GM11168 (cell line): Measurements from ENCODE around the gene CRYGN.

ENCODE experiments used
- in situ Hi-C: fragments of 300-500 bp; cut with MboI; formaldehyde crosslinking; loops from one replicate; pipeline ENCODE4 v1.12.0; 2022; ENCODE audit warnings: low sequenced_read_pairs; ENCODE audit not compliant: unreplicated experiment

Gene CRYGN

GRCh38 chr7:151410405-151411390 lies 29.2 kb downstream of the CRYGN start:
- in situ Hi-C loops = no loop called here

- in situ Hi-C loops = no loop called here
These were observed 30.1 kb downstream of the CRYGN start, which contains the start of gene WDR86 for GRCh38 chr7:151409667-151410404. TSS of gene WDR86 (minus strand) at chr7:151410038. CDS start at chr7:151409589, 449 bp downstream.

- in situ Hi-C loops = no loop called here
These were observed 30.9 kb downstream of the CRYGN start for GRCh38 chr7:151408839-151409666.

GRCh38 chr7:151408498-151408838 lies 31.5 kb downstream of the CRYGN start:
- in situ Hi-C loops = no loop called here

- in situ Hi-C loops = no loop called here
These were observed 32.9 kb downstream of the CRYGN start for GRCh38 chr7:151406886-151407583.

GRCh38 chr7:151406051-151406875 lies 33.7 kb downstream of the CRYGN start:
- in situ Hi-C loops = no loop called here

GRCh38 chr7:151405588-151405987 lies 34.4 kb downstream of the CRYGN start:
- in situ Hi-C loops = no loop called here

GRCh38 chr7:151405056-151405455 lies 34.9 kb downstream of the CRYGN start:
- in situ Hi-C loops = no loop called here

- in situ Hi-C loops = no loop called here
These were observed 35.5 kb downstream of the CRYGN start for GRCh38 chr7:151404216-151405011.

GRCh38 chr7:151403764-151404163 lies 36.2 kb downstream of the CRYGN start:
- in situ Hi-C loops = no loop called here

- in situ Hi-C loops = no loop called here
These were observed 37.7 kb downstream of the CRYGN start for GRCh38 chr7:151402029-151402835.

- in situ Hi-C loops = no loop called here
These were observed 39.2 kb downstream of the CRYGN start for GRCh38 chr7:151400626-151401315.

GRCh38 chr7:151399906-151400305 lies 40.0 kb downstream of the CRYGN start:
- in situ Hi-C loops = no loop called here

- in situ Hi-C loops = no loop called here
These were observed 40.7 kb downstream of the CRYGN start for GRCh38 chr7:151399305-151399601.

GRCh38 chr7:151398446-151399304 lies 41.3 kb downstream of the CRYGN start:
- in situ Hi-C loops = no loop called here

GRCh38 chr7:151397026-151397425 lies 42.9 kb downstream of the CRYGN start:
- in situ Hi-C loops = no loop called here
